ENCODE results near the gene ENTPD2.

ENTPD2 gene

GRCh38 chr9:137078701-137079400 is 25.0 kb upstream of the ENTPD2 start:
- DNase-seq, result no peak

- DNase-seq, result no peak
These were observed 24.2 kb upstream of the ENTPD2 start for GRCh38 chr9:137077758-137078693.

GRCh38 chr9:137077010-137077747 is 23.3 kb upstream of the ENTPD2 start, which contains the start of gene UAP1L1:
UAP1L1 (plus strand) TSS chr9:137077517; CDS start chr9:137077533, 16 bp downstream.
- DNase-seq, result no peak

- no peak for DNase-seq
These were observed 22.8 kb upstream of the ENTPD2 start for GRCh38 chr9:137076636-137077009.

- DNase-seq, result no peak
These were observed 21.5 kb upstream of the ENTPD2 start for GRCh38 chr9:137075275-137075775.

GRCh38 chr9:137074657-137075274 is 20.9 kb upstream of the ENTPD2 start:
- DNase-seq, result no peak

- DNase-seq, result no peak
These were observed 20.1 kb upstream of the ENTPD2 start for GRCh38 chr9:137073992-137074399.

GRCh38 chr9:137071282-137071681 is 17.4 kb upstream of the ENTPD2 start:
- no peak for DNase-seq

GRCh38 chr9:137070906-137071275 is 17.0 kb upstream of the ENTPD2 start:
- DNase-seq, result peak; percentile 23 to 25

- DNase-seq, result peak; percentile 84 to 85
These were observed 16.5 kb upstream of the ENTPD2 start, which contains the start of gene SAPCD2 for GRCh38 chr9:137070201-137070905. SAPCD2 (minus strand) TSS chr9:137070557; CDS start chr9:137070460, 97 bp downstream.

GRCh38 chr9:137069508-137070091 is 15.7 kb upstream of the ENTPD2 start:
- DNase-seq, result no peak

GRCh38 chr9:137068539-137069507 is 15.0 kb upstream of the ENTPD2 start:
- no peak for DNase-seq

GRCh38 chr9:137067860-137068538 is 14.1 kb upstream of the ENTPD2 start:
- peak; percentile 47 to 72 for DNase-seq

GRCh38 chr9:137066096-137066861 is 12.4 kb upstream of the ENTPD2 start:
- DNase-seq, result no peak

GRCh38 chr9:137065336-137065967 is 11.6 kb upstream of the ENTPD2 start:
- no peak for DNase-seq

- no peak for DNase-seq
These were observed 11.0 kb upstream of the ENTPD2 start for GRCh38 chr9:137064880-137065164.

GRCh38 chr9:137064027-137064879 is 10.4 kb upstream of the ENTPD2 start:
- DNase-seq, result peak in 1 of 2 experiments; percentile 26

Data from NCI-H1930 (cell line).